Lung (tissue), 12 donors: ENCODE measurements around the gene JAML. TPM values are rescaled to one million over a fixed set of nuclear protein-coding genes. Genes with fewer than 3 reads are reported as not detected.
A peak's percentile ranks its signal among the peaks of the same experiment; 100 is the strongest.

Experiments
- ATAC-seq: fragments of 200-7000 bp; cut with Tn5 transposase; one replicate; pipeline ENCODE4 v1.9.1; 2020; ENCODE audit warnings: moderate number of reproducible peaks; ENCODE audit not compliant: insufficient read depth, low FRiP score
- DNase-seq, 3 donors: peaks; one replicate each; pipeline ENCODE4 v3.0.0-alpha.2; 2013 to 2017
- H3K27ac ChIP-seq, 2 donors: one replicate each; pipeline ENCODE4 v1.5.1; 2013; ENCODE audit warnings: mild to moderate bottlenecking in 2 of 2, moderate library complexity in 2 of 2, control low read depth in 1 of 2, inconsistent platforms in 1 of 2, low read depth in 1 of 2, low read length in 1 of 2
- H3K27me3 ChIP-seq, 3 donors: one replicate each; pipeline ENCODE4 v1.5.1; 2013; ENCODE audit warnings: low read length in 2 of 3; ENCODE audit not compliant: control insufficient read depth in 3 of 3, insufficient read depth in 3 of 3
- H3K36me3 ChIP-seq, 4 donors: one replicate each; pipeline ENCODE4 v1.5.1; 2013; ENCODE audit warnings: low read length in 4 of 4, mild to moderate bottlenecking in 1 of 4, moderate library complexity in 1 of 4; ENCODE audit not compliant: control insufficient read depth in 4 of 4, insufficient read depth in 4 of 4
- H3K4me1 ChIP-seq, 5 donors: one replicate each; pipeline ENCODE4 v1.5.1; 2013; ENCODE audit warnings: low read length in 5 of 5, mild to moderate bottlenecking in 2 of 5, moderate library complexity in 1 of 5; ENCODE audit not compliant: control insufficient read depth in 5 of 5, insufficient read depth in 5 of 5
- H3K4me3 ChIP-seq: one replicate; pipeline ENCODE4 v1.5.1; 2013; ENCODE audit warnings: mild to moderate bottlenecking, control low read depth, moderate library complexity
- H3K9ac ChIP-seq, 2 donors: one replicate each; pipeline ENCODE4 v1.5.1; 2013; ENCODE audit warnings: low read length in 2 of 2, control low read depth in 1 of 2; ENCODE audit not compliant: insufficient read depth in 1 of 2
- H3K9me3 ChIP-seq, 4 donors: one replicate each; pipeline ENCODE4 v1.5.1; 2013; ENCODE audit warnings: low read length in 3 of 4, mild to moderate bottlenecking in 1 of 4, moderate library complexity in 1 of 4; ENCODE audit not compliant: control insufficient read depth in 4 of 4, insufficient read depth in 3 of 4
- WGBS, 2 donors: extraction: QIAGEN DNeasy Blood & Tissue Kit; methylation state at CpG; one replicate each; pipeline ENCODE4 v1.1.7; 2013; 5-methylcytosine and 5-hydroxymethylcytosine counted together
- polyA plus RNA-seq, 2 donors: library from polyadenylated mRNA; stranded (reverse); fragments of 200-250 nt; gene quantifications; one replicate each; pipeline ENCODE4 v1.2.1, GENCODE V29; 2013
- total RNA-seq, 2 donors: library from RNA; depleted of rRNA in 1 of 2; stranded (reverse); fragments of >200 nt in 1 of 2; gene quantifications; one replicate each; pipeline ENCODE4 v1.2.1, GENCODE V29; 2014 to 2021
- TF ChIP-seq, protein P1 (sequence below): IDR thresholded peaks from 2 replicates; pipeline ENCODE4 v1.5.1; 2012; ENCODE audit warnings: mild to moderate bottlenecking; ENCODE audit errors: control extremely low read depth, extremely low read depth
- donor health status: control.
- donor health status: control.
- donor health status: Bipolar disorder and iron deficiency.
- donor health status: healthy.
- donor health status: DM: yes; HTN: yes; CAD: no.

JAML gene
- total and polyA plus RNA-seq, 4 donors, result 29.3 to 49.1 (median 35.4) TPM

DNA sequence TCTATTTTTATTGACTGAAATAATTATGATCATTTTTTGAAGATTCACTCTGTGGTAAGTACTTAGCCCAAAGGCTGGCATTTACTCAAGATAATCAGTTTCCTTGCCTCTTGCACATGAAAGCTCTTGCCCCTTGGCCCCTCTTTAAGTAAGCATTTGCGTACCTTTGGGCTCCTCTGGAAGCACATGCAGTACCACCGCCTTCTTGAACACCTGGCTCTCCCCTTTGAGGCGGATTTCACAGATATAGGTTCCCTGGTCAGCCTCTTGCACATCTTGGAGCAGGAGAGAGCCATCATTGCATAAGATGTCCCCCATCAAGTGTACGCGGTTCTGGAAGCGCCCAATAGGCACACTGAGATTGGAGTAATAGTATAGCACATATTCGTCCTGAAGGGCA lies 14.5 kb downstream of the JAML start:
- no peak overlapping the region for H3K4me3 ChIP-seq
- H3K4me1 ChIP-seq, result peaks cover 0 to 5% (median 0%) of the 10 kb centered on the region in 5 donors
- TF ChIP-seq, protein P1, sequence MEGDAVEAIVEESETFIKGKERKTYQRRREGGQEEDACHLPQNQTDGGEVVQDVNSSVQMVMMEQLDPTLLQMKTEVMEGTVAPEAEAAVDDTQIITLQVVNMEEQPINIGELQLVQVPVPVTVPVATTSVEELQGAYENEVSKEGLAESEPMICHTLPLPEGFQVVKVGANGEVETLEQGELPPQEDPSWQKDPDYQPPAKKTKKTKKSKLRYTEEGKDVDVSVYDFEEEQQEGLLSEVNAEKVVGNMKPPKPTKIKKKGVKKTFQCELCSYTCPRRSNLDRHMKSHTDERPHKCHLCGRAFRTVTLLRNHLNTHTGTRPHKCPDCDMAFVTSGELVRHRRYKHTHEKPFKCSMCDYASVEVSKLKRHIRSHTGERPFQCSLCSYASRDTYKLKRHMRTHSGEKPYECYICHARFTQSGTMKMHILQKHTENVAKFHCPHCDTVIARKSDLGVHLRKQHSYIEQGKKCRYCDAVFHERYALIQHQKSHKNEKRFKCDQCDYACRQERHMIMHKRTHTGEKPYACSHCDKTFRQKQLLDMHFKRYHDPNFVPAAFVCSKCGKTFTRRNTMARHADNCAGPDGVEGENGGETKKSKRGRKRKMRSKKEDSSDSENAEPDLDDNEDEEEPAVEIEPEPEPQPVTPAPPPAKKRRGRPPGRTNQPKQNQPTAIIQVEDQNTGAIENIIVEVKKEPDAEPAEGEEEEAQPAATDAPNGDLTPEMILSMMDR, result no peak
- no peaks in the 10 kb centered on the region for H3K36me3 ChIP-seq
- H3K27me3 ChIP-seq, result peaks cover 0 to 16% (median 2%) of the 10 kb centered on the region in 3 donors
- 93 to 94% methylated on average over 7 of the region's 7 CpGs for WGBS, 2 donors
- H3K9me3 ChIP-seq, result no peaks in the 10 kb centered on the region
- no peak overlapping the region for H3K27ac ChIP-seq
- DNase-seq, result no peak
- no peak for ATAC-seq
- no peak overlapping the region for H3K9ac ChIP-seq

DNA sequence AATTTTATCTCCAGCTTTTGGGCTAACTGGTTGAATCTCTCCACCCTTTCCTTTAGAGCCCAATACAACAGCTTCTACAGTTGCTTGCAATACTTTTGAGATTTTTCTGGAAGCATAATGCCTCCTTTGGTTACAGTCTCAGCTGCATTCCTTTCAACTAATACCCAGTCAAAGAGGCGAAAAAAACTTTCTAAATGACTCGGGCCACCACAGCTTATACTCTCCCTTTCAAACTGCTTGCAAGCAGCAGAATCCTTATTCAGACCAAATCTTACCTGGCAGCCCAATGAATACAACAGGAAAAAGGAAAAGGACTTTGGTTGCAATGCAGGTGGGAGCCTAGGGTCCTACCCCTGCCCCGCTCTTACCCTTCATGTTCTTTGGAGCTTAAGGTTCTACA lies 15.8 kb downstream of the JAML start:
- DNase-seq (no peak), ATAC-seq (no peak)
- Histone ChIP-seq H3K27ac (no peak overlapping the region), H3K9ac (no peak overlapping the region), H3K9me3 (no peaks in the 10 kb centered on the region), H3K4me1 (peaks cover 0 to 5% (median 0%) of the 10 kb centered on the region in 5 donors), H3K27me3 (peaks cover 0 to 9% (median 2%) of the 10 kb centered on the region in 3 donors), H3K36me3 (no peaks in the 10 kb centered on the region), H3K4me3 (no peak overlapping the region)
- TF ChIP-seq, protein P1, result no peak
- 90 to 97% methylated on average over 3 of the region's 3 CpGs for WGBS, 2 donors

DNA sequence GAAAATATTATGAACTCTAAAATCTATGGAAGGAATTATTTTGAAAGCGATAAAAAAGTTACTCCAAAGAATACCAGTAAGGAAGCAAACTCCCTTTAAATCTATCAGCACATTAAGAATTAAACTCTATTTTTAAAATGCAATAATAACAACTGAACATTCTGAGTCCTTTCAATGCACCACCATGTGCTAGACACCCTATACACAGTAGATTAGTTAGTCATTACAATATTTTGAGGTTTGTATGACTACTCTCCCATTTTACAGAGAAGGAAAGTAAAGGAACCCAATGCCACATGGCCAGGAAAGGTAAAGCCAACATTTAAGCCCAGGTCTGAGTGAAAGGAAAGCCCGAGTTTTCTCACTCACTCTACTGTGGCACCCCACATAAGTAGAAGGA lies 17.7 kb downstream of the JAML start:
- peaks cover 0 to 5% (median 0%) of the 10 kb centered on the region in 5 donors for H3K4me1 ChIP-seq
- H3K9me3 ChIP-seq, result no peaks in the 10 kb centered on the region
- H3K27ac ChIP-seq, result no peak overlapping the region
- TF ChIP-seq, protein P1, result no peak
- H3K9ac ChIP-seq, result no peak overlapping the region
- WGBS, 2 donors, result 86 to 97% methylated on average over 2 of the region's 2 CpGs
- no peak for ATAC-seq
- DNase-seq, result no peak
- H3K36me3 ChIP-seq, result no peaks in the 10 kb centered on the region
- peaks cover 0 to 4% (median 2%) of the 10 kb centered on the region in 3 donors for H3K27me3 ChIP-seq
- no peak overlapping the region for H3K4me3 ChIP-seq

DNA sequence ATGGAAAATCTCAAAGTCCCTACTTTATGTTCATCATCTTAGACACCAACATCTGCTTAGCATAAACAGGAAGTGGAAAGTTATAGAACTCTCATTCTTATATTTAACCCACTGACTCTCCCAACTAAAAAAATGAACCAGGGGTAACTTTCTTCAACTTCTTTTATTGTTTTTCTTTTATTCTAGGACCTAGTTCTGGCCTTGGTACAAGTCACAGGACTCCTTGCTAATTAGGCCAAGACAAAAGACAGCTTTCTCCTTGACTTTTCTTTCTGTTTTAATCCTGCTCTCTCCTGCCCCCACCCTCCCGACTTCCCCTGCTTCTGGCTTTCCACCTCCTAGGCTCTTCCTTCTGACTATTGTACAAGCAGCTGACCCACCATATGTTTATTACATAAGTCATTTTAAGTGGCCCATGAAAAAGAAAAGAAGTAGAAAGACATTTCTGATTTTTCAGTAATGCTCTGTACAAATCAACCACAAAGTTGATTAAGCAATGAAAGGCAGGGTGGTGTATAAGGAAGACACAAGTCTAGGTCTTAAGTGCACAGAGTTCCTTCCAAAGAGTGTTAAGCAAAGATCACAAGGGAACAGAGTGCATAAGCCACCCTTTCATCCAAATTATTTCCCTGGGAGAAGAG lies 18.3 kb downstream of the JAML start:
- Histone ChIP-seq H3K4me1 (peaks cover 0 to 5% (median 0%) of the 10 kb centered on the region in 5 donors), H3K27ac (no peak overlapping the region), H3K36me3 (no peaks in the 10 kb centered on the region), H3K9ac (no peak overlapping the region), H3K27me3 (peaks cover 0 to 2% (median 1%) of the 10 kb centered on the region in 3 donors), H3K9me3 (no peaks in the 10 kb centered on the region), H3K4me3 (no peak overlapping the region)
- TF ChIP-seq, protein P1, result no peak
- DNase-seq, result peak in 2 of 3 donors; percentile 51 to 65
- peak; percentile 68 for ATAC-seq
- WGBS, 2 donors, result 10 to 22% methylated on average over 1 of the region's 1 CpG
